GM21619 (cell line): Measurements from ENCODE around the gene CST7.
"Not testable (repeated sequence)": the region's sequence is repeated elsewhere in the genome, so short reads cannot be mapped to it uniquely, and the experiment has no call there.

Experiments used
- ATAC-seq: cut with Tn5 transposase; IDR thresholded peaks from one replicate; pipeline ENCODE4 v1.9.1; 2021; ENCODE audit not compliant: unreplicated experiment

CST7 gene

DNA sequence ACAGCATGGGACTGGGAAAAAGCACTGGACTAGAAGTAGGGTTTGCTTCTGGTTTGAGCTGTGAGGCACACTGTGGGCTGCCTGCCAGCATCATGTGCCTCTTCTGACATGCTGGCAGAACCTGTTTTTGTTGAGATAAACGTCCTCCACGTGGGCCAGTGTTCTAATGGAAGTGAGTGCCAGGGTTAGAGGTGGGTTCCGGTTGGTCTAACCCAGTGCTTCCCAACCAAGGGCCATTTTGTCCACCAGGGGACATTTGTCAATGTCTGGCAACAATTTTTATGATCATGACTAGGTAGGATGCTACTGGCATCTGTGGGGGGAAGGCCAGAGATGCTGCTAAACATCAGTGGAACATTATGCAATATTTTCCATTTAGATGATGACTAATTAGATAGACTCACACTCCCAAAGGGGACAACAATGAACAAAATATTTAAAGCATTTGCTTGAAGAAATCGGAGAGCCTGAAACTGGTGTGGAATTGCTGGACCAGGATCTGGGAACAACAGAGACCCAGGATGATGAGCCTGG lies 51.3 kb downstream of the CST7 start:
- no peak for ATAC-seq

- ATAC-seq, result not testable (repeated sequence)
These were observed 52.3 kb downstream of the CST7 start for GRCh38 chr20:25001323-25001722.

DNA sequence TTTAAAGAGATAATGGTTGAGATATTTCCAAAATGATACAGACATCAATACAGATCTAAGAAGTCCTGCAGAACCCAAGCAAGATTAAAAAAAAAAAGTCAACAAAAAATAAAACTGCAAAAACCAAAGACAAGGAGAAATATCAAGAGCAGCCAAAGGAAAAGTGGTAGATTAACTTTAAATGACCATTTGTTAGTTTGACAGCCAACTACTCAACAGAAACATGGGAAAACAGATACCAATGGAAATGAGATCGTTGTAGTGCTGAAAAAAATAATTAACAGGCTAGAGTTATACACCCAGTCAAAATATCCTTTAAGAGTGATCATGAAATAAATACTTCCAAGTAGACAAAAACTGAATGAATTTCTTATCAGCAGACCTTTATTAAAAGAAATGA lies 53.9 kb downstream of the CST7 start:
- no peak for ATAC-seq

- ATAC-seq, result no peak
These were observed 56.2 kb downstream of the CST7 start for GRCh38 chr20:25005220-25005619.

DNA sequence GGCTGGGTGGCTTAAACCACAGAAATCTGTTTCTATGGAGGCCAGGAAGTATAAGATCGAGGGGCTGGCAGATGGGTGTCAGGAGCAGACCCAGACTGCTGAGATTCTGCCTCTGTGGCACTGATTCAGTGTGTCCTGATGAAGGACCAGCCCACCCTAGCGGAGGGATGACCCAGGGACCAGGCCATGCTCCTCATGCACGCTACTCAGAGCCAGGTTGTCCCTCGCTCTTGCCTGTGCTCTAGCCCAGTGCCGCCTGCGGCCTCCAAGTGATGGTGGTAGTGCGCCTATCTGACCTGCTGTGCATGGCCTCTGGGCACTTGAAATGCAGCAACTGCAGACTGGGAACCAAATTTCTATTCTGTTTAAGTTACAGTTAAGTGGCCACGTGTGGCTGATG lies 56.6 kb downstream of the CST7 start:
- ATAC-seq, result no peak

- no peak for ATAC-seq
These were observed 57.5 kb downstream of the CST7 start for GRCh38 chr20:25006431-25007167.

DNA sequence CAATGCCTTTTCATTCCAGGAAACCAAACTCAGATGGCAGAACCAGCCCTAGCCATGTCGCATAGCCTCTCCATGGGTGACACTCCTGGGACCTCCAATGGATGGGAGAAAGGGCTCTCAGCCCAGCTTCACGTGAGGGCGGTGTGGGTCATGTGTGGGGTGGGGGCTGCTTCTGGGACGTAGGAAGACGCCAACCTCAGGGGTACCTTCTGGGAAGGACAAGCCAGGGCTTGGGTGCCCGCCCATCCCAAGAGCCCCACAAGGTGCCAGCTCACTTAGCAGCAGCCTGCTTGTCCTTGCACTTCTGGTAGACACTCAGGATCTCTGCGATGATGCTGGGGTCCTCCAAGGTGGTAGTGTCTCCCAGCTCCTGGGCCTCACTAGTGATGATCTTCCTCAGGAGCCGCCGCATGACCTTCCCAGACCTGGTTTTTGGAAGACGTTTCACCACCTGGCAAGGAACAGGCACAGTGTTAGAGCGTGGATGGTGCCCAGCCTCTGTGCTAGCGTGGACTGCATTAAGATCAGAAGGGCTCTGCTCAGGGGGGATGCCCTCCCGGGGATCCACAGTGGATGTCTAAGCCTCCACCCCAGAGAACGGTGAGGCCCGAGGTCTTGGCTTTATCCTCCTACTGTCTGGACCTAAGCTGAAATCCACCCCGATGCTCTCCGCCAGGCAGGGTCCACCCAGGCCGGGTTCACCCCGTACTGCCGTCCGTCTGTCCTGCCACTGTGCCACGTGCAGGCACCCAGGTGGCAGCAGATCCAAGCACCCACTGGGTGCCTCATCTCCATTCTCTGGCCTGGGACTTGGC lies 58.6 kb downstream of the CST7 start:
- ATAC-seq, result no peak

DNA sequence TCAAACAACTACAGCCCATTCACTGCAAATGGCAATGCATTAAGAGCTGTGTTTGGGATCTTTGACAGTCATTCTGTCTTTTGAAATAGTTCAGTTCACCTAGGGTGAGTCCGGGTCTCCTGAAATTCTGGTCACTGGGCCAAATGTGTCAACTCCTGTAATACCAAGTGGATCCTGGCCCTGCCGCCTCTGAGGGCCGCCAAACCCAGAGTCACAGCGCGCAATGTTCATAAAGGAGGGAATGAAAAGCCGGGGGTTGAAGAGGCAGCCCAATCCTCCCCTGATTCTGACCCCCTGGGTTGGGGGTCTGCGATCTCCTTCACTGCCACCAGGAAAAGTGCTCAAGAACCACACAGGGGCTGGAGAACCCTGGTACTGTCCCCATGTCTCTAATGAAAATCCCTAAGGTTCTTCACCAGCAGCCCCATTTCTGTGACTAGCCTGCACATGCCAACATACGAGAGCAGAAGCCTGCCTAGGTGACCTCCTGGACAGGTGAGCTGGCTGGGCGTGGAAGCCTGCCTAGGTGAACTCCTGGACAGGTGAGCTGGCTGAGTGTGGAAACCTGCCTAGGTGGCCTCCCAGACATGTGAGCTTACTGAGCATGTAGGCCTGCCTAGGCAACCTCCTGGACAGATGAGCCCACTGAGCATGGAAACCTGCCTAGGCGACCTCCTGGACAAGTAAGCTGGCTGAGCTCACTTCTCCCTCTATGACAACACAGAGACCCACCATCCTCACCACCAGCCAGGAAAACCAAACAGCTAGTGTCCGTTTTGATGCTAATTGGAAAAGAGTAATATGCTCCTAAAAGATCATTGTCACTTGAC lies 59.5 kb downstream of the CST7 start:
- ATAC-seq, result no peak
